Stimulated activated CD4-positive, alpha-beta T cell treated with anti-CD3 and anti-CD28 coated beads, Interleukin-2, amount 100 ng/mL, for 48 hours (primary cell): ENCODE measurements around the gene AIFM2.
"Not testable (repeated sequence)": the region's sequence is repeated elsewhere in the genome, so short reads cannot be mapped to it uniquely, and the experiment has no call there.

ENCODE experiments used
- DNase-seq, 2 donors: peaks; one replicate each; pipeline ENCODE4 v3.0.0-alpha.2; 2020

The AIFM2 gene

DNA sequence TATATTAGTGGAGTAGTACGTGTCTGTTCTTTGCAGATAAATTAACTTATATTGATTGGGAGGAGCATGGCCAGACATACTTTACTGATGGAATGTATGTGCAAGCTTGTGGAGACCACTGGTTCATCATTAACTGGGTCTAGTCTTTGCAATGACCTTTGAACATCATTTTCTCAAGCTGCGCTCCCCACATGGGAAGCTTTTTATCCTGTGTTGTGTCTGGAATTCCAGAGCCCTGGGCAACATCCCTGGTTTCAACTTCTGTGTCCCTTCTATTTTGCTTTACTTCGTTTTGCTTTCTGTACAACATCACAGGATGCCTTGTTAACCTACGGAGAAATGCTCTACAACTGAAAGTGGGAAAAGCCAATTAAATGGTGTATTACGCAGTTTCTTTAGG, 41.7 kb downstream of the AIFM2 start:
- no peak for DNase-seq

DNA sequence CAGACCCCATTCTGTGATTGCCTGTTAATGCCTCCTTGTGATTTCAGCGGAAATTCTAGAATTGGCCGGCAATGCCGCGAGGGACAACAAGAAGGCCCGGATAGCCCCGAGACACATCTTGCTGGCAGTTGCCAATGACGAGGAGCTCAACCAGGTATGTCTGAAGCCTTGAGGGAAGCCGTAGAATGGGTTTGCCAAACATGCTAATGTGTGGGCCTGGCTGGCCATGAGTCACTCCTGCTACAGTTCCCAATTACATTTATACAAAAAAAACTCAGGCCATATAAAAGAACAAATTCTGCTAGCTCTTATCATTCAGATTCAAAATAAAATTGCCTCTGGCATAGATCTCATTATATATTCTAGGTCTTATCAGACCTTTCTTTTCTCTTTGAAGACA, 42.6 kb downstream of the AIFM2 start:
- DNase-seq = no peak

DNA sequence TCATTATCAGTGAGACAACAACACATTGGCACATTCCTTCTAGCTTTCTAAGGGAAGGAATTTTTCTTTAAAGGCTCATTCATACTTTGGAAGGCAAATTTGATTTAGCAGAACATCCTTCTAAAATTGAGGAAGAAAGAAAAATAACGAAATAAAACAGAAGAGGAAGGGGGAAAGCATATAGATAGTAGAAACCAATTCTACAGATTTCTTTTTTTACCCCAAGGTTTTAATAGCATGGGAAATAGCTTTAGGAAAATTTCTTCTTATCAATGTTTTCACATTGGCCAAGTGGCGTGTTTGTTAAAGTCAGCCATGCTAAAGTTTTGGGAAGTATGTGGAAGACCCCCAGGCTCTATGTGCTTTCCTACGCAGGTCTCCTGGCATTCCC, 44.3 kb downstream of the AIFM2 start:
- DNase-seq = no peak

DNA sequence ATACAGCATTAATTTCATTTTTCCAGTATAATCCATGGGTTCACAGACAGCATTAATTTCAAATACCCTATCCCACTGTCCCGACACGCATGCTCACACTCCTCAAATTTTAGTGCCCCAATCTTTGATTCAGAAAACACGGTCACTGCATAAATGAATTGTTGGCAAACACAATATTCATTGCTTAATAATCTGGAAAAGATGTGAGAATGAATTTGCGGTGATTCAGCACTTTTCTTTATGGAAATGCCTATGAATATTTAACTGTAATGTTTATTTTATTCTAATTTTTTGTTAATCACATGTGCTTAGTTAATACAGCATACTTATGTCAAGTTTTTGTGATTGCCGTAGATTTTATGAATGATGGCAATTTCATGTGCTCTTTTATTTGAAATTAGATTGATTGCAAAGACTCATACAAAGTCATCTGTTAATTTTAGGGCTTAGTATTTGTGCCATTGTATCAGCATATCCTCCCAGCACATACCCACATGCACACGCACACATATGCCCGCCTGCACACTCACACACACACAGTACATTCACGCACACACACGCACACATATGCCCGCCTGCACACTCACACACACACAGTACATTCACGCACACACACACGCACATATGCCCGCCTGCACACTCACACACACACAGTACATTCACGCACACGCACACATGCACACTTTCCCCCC, 44.9 kb downstream of the AIFM2 start:
- DNase-seq = no peak

DNA sequence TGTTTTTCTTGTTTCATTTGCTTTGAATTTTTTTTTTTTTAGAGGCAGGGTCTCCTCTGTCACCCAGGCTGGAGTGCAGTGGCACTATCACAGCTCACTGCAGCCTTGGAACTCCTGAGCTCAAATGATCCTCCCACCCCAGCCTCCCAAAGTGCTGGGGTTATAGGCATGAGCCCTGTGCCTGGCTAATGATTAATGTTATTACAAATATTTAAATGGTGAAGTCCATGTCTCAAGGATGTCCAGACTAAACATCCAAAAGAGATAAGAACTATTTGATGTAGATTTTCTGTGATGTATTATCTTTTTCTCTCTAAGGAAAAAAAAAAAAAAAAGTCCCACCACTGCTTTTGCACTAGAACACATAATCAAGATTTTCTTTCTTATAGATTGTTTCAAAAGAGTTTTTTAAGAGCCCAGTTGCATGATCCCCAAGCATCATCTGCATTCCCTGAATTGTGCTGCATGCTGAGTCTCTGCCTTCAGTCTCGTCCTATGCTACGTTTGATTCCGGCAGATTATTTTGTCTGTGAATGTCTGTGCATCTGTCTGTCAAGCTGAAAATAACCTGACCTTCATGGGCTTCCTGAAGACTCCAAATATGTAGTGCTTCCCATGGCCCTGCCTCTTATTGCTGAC, 46.5 kb downstream of the AIFM2 start:
- DNase-seq = no peak

DNA sequence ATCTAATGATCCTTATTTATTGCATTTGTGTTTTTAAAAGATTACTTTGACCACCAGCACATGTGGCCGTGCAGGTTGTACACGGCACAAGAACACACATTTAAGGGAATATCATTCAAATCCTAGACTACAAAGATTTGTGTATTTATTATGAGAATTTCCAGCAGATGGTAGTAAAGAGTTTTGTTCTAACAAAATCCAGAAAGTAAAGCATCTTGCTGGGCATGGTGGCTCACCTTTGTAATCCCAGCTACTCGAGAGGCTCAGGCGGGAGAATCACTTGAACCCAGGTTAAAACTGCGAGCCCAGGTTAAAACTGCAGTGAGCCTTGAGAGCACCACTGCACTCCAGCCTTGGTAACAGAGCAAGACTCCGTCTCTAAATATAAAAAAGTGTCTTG, 48.4 kb downstream of the AIFM2 start:
- DNase-seq = no peak

DNA sequence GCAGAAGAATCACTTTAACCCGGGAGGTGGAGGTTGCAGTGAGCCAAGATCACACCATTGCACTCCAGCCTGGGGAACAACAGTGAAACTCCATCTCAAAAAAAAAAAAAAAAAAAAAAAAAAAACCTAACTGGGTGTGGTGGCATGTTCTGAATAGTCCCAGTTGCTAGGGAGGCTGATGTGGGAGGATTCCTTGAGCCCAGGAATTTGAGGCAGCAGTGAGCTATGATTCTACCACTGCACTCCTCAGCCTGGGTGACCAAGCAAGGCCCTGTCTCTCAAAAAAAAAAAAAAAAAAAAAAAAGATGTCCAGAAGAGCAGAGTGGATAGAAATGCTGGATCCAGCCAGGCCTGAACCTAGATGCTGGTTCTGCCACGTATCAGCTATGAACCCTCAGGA, 51.8 kb downstream of the AIFM2 start:
- not testable (repeated sequence) for DNase-seq

DNA sequence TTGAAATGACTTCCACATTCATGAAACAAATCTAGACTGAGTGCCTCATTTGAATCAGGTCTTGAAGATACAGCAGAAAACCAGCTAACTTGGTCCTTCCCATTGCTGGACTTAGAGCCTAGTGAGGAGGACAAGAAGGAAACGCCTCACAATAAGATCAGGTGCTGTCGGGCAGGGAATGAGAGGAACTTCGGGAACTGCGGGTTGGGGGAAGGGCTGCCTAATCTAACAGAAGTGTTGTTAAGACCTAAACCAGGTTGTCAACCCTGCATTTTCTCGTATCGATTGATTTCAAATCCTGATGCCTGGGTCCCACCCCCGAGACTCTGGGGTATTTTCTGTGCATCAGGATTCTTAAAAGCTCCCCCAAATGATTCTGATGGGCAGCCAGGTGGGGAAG, 53.7 kb downstream of the AIFM2 start:
- no peak for DNase-seq

DNA sequence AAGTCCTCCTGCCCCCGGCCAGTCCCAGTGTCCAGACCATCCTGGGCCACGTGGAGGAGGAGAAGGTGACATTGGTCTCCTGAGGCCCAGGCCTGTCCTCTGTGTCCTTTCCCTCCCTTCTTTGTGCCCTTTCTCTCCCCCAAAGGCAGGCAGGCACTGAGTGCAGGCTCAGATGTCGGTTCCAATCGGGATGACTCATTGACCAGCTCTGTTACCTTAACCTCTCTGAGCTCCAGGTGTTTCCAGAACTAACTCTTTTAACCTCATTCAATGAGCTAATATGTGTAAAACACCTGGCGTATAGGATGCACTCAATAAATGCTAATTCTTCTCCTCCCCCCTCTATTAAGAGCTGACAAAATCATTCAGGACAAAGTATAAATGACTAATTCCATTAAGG, 54.3 kb downstream of the AIFM2 start:
- DNase-seq = no peak

DNA sequence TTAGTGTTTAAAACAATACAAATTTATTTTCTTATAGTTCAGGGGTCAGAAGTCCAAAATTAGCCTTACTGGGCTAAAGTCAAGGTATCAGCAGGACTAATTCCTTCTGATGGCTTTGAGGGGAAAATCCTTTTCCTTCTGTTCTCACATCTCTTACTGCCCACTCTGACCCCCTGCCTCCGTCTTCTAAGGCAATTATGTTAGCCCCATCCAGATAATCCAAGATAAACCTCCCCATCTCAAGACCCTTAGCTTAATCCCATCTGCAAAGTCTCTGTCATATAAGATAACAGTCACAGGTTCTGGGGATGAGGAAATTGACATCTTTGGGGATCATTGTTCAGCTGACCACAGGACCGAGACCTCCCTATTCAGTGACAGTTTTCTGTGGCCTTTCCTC, 57.7 kb downstream of the AIFM2 start:
- no peak for DNase-seq

DNA sequence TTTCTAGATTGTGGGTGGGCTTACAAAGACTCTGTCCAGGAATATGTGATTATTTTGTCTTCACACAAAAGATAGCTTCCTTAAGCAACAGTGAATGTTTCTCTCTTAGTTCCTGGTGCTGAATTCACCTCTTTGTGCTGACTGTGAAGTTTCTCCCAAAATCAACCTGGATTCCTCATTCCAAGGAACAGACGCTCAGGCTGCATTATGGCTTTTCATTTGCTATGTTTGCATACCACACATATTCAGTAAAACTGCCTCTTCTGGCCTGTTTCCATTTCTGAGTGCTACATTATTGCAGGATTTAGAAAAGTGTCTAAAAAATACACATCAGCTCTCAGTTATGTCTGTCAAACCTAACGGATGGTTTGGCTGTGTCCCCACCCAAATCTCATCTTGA, 58.5 kb downstream of the AIFM2 start:
- no peak for DNase-seq

DNA sequence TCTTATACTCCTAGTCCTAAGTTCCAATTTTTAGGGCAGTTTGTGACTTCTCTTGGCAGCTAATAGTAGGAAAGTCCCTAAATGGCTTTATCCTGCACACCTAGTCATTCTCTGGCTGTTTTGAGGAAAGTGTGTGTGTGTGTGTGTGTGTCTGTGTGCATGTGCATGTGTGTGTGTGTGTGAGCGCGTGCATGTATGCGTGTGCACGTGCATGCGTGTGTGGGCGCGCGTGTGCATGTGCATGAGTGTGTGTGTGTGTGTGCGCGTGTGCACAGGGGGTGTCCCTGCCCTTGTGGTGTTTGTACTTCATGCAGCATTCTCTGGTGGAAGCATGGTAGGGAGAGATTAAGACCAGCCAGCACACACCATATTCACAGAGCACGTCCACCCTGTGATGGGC, 61.8 kb downstream of the AIFM2 start:
- DNase-seq = no peak

DNA sequence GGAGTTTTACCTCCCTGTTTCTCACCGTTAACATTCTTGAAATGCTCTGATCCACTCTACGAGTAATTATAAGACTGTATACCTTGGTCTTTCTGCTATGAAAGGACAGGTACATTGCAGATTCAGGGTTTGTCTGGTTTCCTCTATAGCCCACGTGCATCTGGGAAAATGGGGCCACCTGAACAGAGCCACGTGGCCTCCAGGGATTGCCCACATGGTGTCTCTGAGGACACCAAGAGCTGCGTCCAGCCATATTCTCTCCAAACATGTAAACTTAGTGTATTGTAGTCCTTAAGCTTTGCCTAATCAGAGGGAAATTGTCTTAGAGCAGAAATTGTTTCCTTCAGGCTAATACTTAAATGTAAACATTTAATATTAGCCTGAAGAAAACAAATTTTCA, 63.3 kb downstream of the AIFM2 start:
- no peak for DNase-seq

DNA sequence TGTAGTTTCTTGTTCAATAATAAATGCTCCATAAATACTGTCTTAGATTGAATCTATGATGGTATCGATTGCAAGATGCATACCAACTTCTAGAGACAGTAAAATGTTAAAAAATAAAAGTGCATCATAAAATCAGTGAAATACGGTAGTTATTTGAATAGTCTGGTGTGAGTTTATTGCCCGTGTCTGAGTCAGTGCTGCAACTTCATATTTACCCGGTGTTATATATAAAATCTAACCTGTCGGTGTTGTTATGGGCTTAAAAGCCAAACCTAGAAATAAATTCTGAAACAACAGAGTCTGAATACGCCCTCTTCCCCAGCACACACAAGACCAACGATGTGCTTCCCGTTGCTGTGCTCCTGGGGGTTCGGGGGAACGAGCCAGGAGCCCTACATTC, 63.7 kb downstream of the AIFM2 start:
- no peak for DNase-seq

DNA sequence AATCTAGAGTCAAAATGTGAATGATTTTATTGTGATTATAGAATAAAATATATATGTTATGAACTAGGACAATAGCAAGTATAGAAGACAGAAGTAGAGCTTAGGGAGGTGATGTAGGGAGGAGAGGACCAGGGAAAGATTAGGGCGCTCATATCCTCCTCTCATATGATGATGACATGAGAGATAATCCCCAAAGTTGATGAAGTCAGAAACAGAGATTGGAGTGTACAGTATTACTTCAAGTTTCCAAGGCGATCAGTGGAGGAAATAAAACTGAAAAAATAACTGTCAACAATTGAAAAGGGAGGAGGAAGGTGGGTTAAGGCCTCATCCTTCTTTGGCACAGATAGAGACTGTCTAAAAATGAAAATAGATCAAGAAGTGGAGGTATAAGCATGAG, 65.0 kb downstream of the AIFM2 start:
- DNase-seq = no peak

DNA sequence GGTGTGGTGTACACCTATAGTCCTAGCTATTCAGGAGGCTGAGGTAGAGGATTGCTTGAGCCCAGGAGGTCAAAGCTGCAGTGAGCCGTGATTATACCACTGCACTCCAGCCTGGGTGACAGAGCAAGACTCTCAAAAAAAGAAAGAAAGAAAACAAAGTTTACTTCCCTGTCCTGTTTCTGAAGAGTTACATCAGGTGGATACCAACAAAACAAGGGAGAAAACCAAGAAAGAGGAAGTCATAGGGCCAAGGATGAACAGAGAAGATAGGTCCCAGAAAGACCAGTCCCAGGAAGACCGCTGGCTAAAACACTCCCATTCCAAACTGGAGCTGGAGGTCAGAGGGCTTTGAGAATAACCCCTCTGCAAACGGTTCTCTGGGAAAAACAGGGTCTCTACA, 66.4 kb downstream of the AIFM2 start:
- no peak for DNase-seq

DNA sequence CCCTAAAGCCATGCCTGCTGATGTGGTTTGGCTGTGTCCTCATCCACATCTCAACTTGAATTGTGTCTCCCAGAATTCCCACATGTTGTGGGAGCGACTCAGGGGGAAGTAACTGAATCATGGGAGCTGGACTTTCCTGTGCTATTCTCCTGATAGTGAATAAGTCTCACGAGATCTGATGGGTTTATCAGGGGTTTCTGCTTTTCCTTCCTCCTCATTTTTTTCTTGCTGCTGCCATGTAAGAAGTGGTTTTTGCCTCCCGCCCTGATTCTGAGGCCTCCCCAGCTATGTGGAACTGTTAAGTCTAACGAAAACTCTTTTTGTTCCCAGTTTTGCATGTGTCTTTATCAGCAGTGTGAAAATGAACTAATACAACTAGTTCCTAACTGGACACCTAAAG, 68.1 kb downstream of the AIFM2 start:
- no peak for DNase-seq

DNA sequence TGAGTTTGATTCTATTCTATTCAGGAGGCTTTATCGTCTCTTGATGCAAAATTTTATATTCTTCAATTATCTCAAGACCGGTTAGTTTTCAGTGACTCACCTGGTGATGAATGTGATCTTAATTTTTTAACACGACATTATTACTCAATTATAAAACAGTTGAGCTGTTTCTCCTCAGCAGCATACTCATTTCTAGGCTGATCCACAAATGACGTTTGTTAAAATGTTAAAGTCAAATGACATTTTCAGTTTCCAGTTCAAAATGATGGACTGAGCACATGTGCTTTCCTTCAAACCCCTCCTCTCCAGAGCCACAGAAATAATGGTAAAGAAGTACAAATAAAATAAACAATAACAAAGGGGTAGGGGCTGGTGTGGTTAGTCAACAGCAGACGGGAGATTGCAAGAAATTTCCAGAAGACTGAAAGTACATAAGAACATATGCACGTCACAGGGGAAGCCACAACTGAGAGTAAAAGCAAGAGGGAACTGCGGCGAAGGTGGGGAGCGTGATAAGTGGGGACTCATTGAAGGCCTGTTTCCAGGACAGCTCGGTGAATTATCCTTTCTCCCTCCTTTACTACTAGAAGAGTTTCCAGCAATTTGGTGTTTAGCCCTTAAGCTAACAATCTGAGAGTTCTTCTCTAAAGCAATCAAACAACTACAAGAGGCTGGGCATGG, 69.1 kb downstream of the AIFM2 start:
- DNase-seq = no peak
